ENCODE results near the gene CHRNE. TPM values are rescaled to one million over a fixed set of nuclear protein-coding genes. Genes with fewer than 3 reads are reported as not detected.
A peak's percentile ranks its signal among the peaks of the same experiment; 100 is the strongest.

CHRNE gene
- total RNA-seq, 1 donor = 4.9 TPM

- peak; percentile 24 for DNase-seq (ENCODE audit: low read depth)
- no peak overlapping the region for H3K4me3 ChIP-seq (ENCODE audit: low read depth, low read length)
- TF ChIP-seq CTCF (IDR thresholded peaks at IDR 0.05; ENCODE audit: insufficient read depth, low read length) = no peak
Observed at GRCh38 chr17:4854111-4854681, 48.7 kb downstream of the CHRNE start.

- no peak for DNase-seq (ENCODE audit: low read depth)
- no peak for TF ChIP-seq CTCF (IDR thresholded peaks at IDR 0.05; ENCODE audit: insufficient read depth, low read length)
- no peak overlapping the region for H3K4me3 ChIP-seq (ENCODE audit: low read depth, low read length)
Observed at GRCh38 chr17:4853208-4853671, 49.7 kb downstream of the CHRNE start.

GRCh38 chr17:4852567-4853207, 50.2 kb downstream of the CHRNE start:
- H3K4me3 ChIP-seq (ENCODE audit: low read depth, low read length) = no peak overlapping the region
- DNase-seq (ENCODE audit: low read depth) = peak; percentile 64
- no peak for TF ChIP-seq CTCF (IDR thresholded peaks at IDR 0.05; ENCODE audit: insufficient read depth, low read length)

GRCh38 chr17:4851084-4851483, 51.8 kb downstream of the CHRNE start:
- no peak overlapping the region for H3K4me3 ChIP-seq (ENCODE audit: low read depth, low read length)
- DNase-seq (ENCODE audit: low read depth) = no peak
- no peak for TF ChIP-seq CTCF (IDR thresholded peaks at IDR 0.05; ENCODE audit: insufficient read depth, low read length)

- DNase-seq (ENCODE audit: low read depth) = no peak
- TF ChIP-seq CTCF (IDR thresholded peaks at IDR 0.05; ENCODE audit: insufficient read depth, low read length) = no peak
- no peak overlapping the region for H3K4me3 ChIP-seq (ENCODE audit: low read depth, low read length)
Observed at GRCh38 chr17:4850246-4850645, 52.7 kb downstream of the CHRNE start.

- DNase-seq (ENCODE audit: low read depth) = peak; percentile 64
- no peak for TF ChIP-seq CTCF (IDR thresholded peaks at IDR 0.05; ENCODE audit: insufficient read depth, low read length)
- no peak overlapping the region for H3K4me3 ChIP-seq (ENCODE audit: low read depth, low read length)
Observed at GRCh38 chr17:4849011-4849536, 53.8 kb downstream of the CHRNE start.

Other genes with a start within 250 kb of the CHRNE start
- gene PELP1, start 199.0 kb downstream of the CHRNE start, total RNA-seq (ENCODE audit: low replicate concordance) = 31.7 and 35.1 TPM in 2 replicates
- gene ARRB2, start 192.5 kb downstream of the CHRNE start, total RNA-seq (ENCODE audit: low replicate concordance) = 8.9 and 13.3 TPM in 2 replicates
- gene MED11, start 171.7 kb downstream of the CHRNE start, total RNA-seq (ENCODE audit: low replicate concordance) = 12.4 and 14.1 TPM in 2 replicates
- gene ZMYND15, start 163.3 kb downstream of the CHRNE start, total RNA-seq (ENCODE audit: low replicate concordance) = 0.18 TPM in 1 of 2 replicates, not detected in the other
- 2.6 TPM in 2 replicates for gene CXCL16, start 163.2 kb downstream of the CHRNE start, total RNA-seq (ENCODE audit: low replicate concordance)
- not detected in 2 replicates for gene TM4SF5, start 131.2 kb downstream of the CHRNE start, total RNA-seq (ENCODE audit: low replicate concordance)
- gene VMO1, start 116.7 kb downstream of the CHRNE start, total RNA-seq (ENCODE audit: low replicate concordance) = 0.27 and 4.9 TPM in 2 replicates
- not detected in 2 replicates for gene GLTPD2, start 114.1 kb downstream of the CHRNE start, total RNA-seq (ENCODE audit: low replicate concordance)
- gene PSMB6, start 106.9 kb downstream of the CHRNE start, total RNA-seq (ENCODE audit: low replicate concordance) = 97.2 and 134 TPM in 2 replicates
- 14.4 and 18.4 TPM in 2 replicates for gene PLD2, start 95.9 kb downstream of the CHRNE start, total RNA-seq (ENCODE audit: low replicate concordance)
- gene MINK1, start 69.8 kb downstream of the CHRNE start, total RNA-seq (ENCODE audit: low replicate concordance) = 38.4 and 48.5 TPM in 2 replicates
- gene C17orf107, start 3.6 kb downstream of the CHRNE start, total RNA-seq (ENCODE audit: low replicate concordance) = 3.8 and 4.5 TPM in 2 replicates
- not detected in 2 replicates for gene GP1BA, start 29.2 kb upstream of the CHRNE start, total RNA-seq (ENCODE audit: low replicate concordance)
- gene SLC25A11, start 36.9 kb upstream of the CHRNE start, total RNA-seq (ENCODE audit: low replicate concordance) = 28.3 and 49.9 TPM in 2 replicates
- gene RNF167, start 37.2 kb upstream of the CHRNE start, total RNA-seq (ENCODE audit: low replicate concordance) = 17.2 and 26.4 TPM in 2 replicates
- 507 and 514 TPM in 2 replicates for gene PFN1, start 45.4 kb upstream of the CHRNE start, total RNA-seq (ENCODE audit: low replicate concordance)
- 2.8 and 4.7 TPM in 2 replicates for gene ENO3, start 48.0 kb upstream of the CHRNE start, total RNA-seq (ENCODE audit: low replicate concordance)
- 29.2 and 59.5 TPM in 2 replicates for gene SPAG7, start 64.7 kb upstream of the CHRNE start, total RNA-seq (ENCODE audit: low replicate concordance)
- gene CAMTA2, start 84.6 kb upstream of the CHRNE start, total RNA-seq (ENCODE audit: low replicate concordance) = 12.1 and 21.1 TPM in 2 replicates
- gene INCA1, start 94.4 kb upstream of the CHRNE start, total RNA-seq (ENCODE audit: low replicate concordance) = 0.36 TPM in 1 of 2 replicates, not detected in the other
- 59.5 and 142 TPM in 2 replicates for gene KIF1C, start 94.9 kb upstream of the CHRNE start, total RNA-seq (ENCODE audit: low replicate concordance)
- gene SLC52A1, start 132.3 kb upstream of the CHRNE start, total RNA-seq (ENCODE audit: low replicate concordance) = 0.09 and 0.25 TPM in 2 replicates
- gene ZFP3, start 175.4 kb upstream of the CHRNE start, total RNA-seq (ENCODE audit: low replicate concordance) = 0.74 and 1.4 TPM in 2 replicates
- 4.5 and 6.4 TPM in 2 replicates for gene ZNF232, start 208.8 kb upstream of the CHRNE start, total RNA-seq (ENCODE audit: low replicate concordance)
- gene USP6, start 212.9 kb upstream of the CHRNE start, total RNA-seq (ENCODE audit: low replicate concordance) = not detected in 2 replicates

Measured in fibroblast of the aortic adventitia (primary cell).